Activated CD8-positive, alpha-beta T cell treated with anti-CD3 and anti-CD28 coated beads for 36 hours (primary cell): ENCODE data around the gene PLEKHA1. TPM values are rescaled to one million over a fixed set of nuclear protein-coding genes. Genes with fewer than 3 reads are reported as not detected.

Experiments used
- ATAC-seq: fragments of 200-7000 bp; cut with Tn5 transposase; one replicate; pipeline ENCODE4 v1.10.0; 2021; ENCODE audit warnings: mild to moderate bottlenecking, moderate library complexity
- CTCF ChIA-PET: fragments of 350-600 bp; sonication (Branson Sonifier 250); formaldehyde crosslinking; loops from one replicate; lab custom pipeline; 2021; ENCODE audit warnings: antibody characterized with exemption; lab: Charles Lee
- POLR2A ChIA-PET: fragments of 350-600 bp; sonication (Branson Sonifier 250); formaldehyde crosslinking; loops from one replicate; lab custom pipeline; 2021; ENCODE audit warnings: antibody characterized with exemption; lab: Charles Lee
- DNase-seq: peaks from one replicate; pipeline ENCODE4 v3.0.0-alpha.2; 2020
- H3K27ac Mint-ChIP-seq: one replicate; pipeline ENCODE4 v1.8.0; 2021; ENCODE audit warnings: mild to moderate bottlenecking, mixed read lengths
- H3K27me3 Mint-ChIP-seq: one replicate; pipeline ENCODE4 v1.8.0; 2021; ENCODE audit warnings: mixed read lengths
- H3K36me3 Mint-ChIP-seq: one replicate; pipeline ENCODE4 v1.8.0; 2021; ENCODE audit warnings: low read depth, mixed read lengths
- H3K4me1 Mint-ChIP-seq: one replicate; pipeline ENCODE4 v1.8.0; 2021; ENCODE audit warnings: low read depth, mixed read lengths
- H3K4me3 Mint-ChIP-seq: one replicate; pipeline ENCODE4 v1.8.0; 2021; ENCODE audit warnings: mild to moderate bottlenecking, moderate library complexity, mixed read lengths
- H3K9me3 Mint-ChIP-seq: one replicate; pipeline ENCODE4 v1.8.0; 2021; ENCODE audit warnings: mixed read lengths
- CTCF ChIP-seq: fragments of 200-600 bp; IDR thresholded peaks from one replicate; pipeline ENCODE4 v1.8.0; 2022; ENCODE audit warnings: antibody characterized with exemption, mild to moderate bottlenecking
- intact Hi-C: fragments of 100-400 bp; cut with micrococcal nuclease; formaldehyde crosslinking; loops from one replicate; pipeline ENCODE4 v1.10.0; 2022
- total RNA-seq, 2 experiments: library from RNA; stranded (reverse); gene quantifications; one replicate each; pipeline ENCODE4 v1.2.3, GENCODE V29; 2021

The PLEKHA1 gene
- total RNA-seq, 2 experiments from 2014 or later: 17.0 to 17.4 TPM

GRCh38 chr10:122331615-122332446 lies 42.7 kb upstream of the PLEKHA1 start:
- no peak for ATAC-seq
- Mint-ChIP-seq H3K27ac (no peak overlapping the region), H3K27me3 (peaks cover 23% of the 10 kb centered on the region), H3K4me1 (peaks cover 7% of the 10 kb centered on the region), H3K36me3 (no peaks in the 10 kb centered on the region), H3K4me3 (no peak overlapping the region), H3K9me3 (no peaks in the 10 kb centered on the region)
- ChIA-PET CTCF (no interaction called here), POLR2A (no interaction called here)
- intact Hi-C loops: no loop called here
- TF ChIP-seq CTCF: no peak
- DNase-seq: no peak

GRCh38 chr10:122333037-122333436 lies 41.5 kb upstream of the PLEKHA1 start:
- ChIA-PET POLR2A (no interaction called here), CTCF (interaction anchor here (1.5 kb wide), 1 partner anchor 232 kb away, joined by 3 read pairs; no protein-coding TSS in a partner anchor)
- H3K9me3 Mint-ChIP-seq: no peaks in the 10 kb centered on the region
- H3K27me3 Mint-ChIP-seq: peaks cover 23% of the 10 kb centered on the region
- peaks cover 7% of the 10 kb centered on the region for H3K4me1 Mint-ChIP-seq
- intact Hi-C loops: no loop called here
- H3K27ac Mint-ChIP-seq: no peak overlapping the region
- DNase-seq: peak; percentile 61
- no peak overlapping the region for H3K4me3 Mint-ChIP-seq
- no peak for TF ChIP-seq CTCF
- no peaks in the 10 kb centered on the region for H3K36me3 Mint-ChIP-seq
- ATAC-seq: peak; percentile 98

- ATAC-seq (no peak), DNase-seq (no peak)
- Mint-ChIP-seq H3K36me3 (no peaks in the 10 kb centered on the region), H3K9me3 (no peaks in the 10 kb centered on the region), H3K27ac (no peak overlapping the region), H3K4me1 (peaks cover 7% of the 10 kb centered on the region), H3K4me3 (no peak overlapping the region), H3K27me3 (peaks cover 12% of the 10 kb centered on the region)
- intact Hi-C loops: no loop called here
- TF ChIP-seq CTCF: no peak
- ChIA-PET CTCF (interaction anchor here (0.7 kb wide), 1 partner anchor 98 kb away, joined by 3 read pairs; no protein-coding TSS in a partner anchor), POLR2A (no interaction called here)
Measured at GRCh38 chr10:122336332-122336731, 38.2 kb upstream of the PLEKHA1 start.

GRCh38 chr10:122336961-122337360 lies 37.5 kb upstream of the PLEKHA1 start:
- H3K27me3 Mint-ChIP-seq: peaks cover 8% of the 10 kb centered on the region
- no peak overlapping the region for H3K27ac Mint-ChIP-seq
- no peak for TF ChIP-seq CTCF
- H3K4me3 Mint-ChIP-seq: no peak overlapping the region
- H3K9me3 Mint-ChIP-seq: no peaks in the 10 kb centered on the region
- no peaks in the 10 kb centered on the region for H3K36me3 Mint-ChIP-seq
- no peak for DNase-seq
- ChIA-PET POLR2A (no interaction called here), CTCF (no interaction called here)
- peaks cover 7% of the 10 kb centered on the region for H3K4me1 Mint-ChIP-seq
- ATAC-seq: no peak
- intact Hi-C loops: no loop called here
